ENCODE results near the gene IPCEF1. TPM values are rescaled to one million over a fixed set of nuclear protein-coding genes. Genes with fewer than 3 reads are reported as not detected.

IPCEF1 gene
- total and polyA plus RNA-seq, 2 of the 8 experiments (the other 6 are each of a cell fraction or from before 2014, with no cell fraction given) = 0.41 to 0.78 TPM

- no peak overlapping the region for H3K4me2 ChIP-seq (ENCODE audit: insufficient read depth in 1 of 2, low read depth in 2 of 2, low read length in 2 of 2)
- H3K27ac ChIP-seq (ENCODE audit: low read depth, low read length) = no peak overlapping the region
- H3K14ac ChIP-seq (ENCODE audit: insufficient read length) = no peak overlapping the region
- no peaks in the 10 kb centered on the region for H4K20me1 ChIP-seq (replicated peaks in 1 of 2; ENCODE audit: control insufficient read depth in 1 of 2, insufficient read depth in 2 of 2, low read length in 2 of 2)
- no peak overlapping the region for H2AK5ac ChIP-seq (ENCODE audit: low read depth, low read length)
- no peak overlapping the region for H3K23ac ChIP-seq (ENCODE audit: insufficient read length)
- no peaks in the 10 kb centered on the region; the same call in 1 of the 2 replicates for H3K23me2 ChIP-seq (ENCODE audit: low read depth, low read length)
- no peak for TF ChIP-seq CEBPB (IDR thresholded peaks at IDR 0.05; ENCODE audit: low read depth, low read length)
- no peak for TF ChIP-seq CHD2 (IDR thresholded peaks at IDR 0.05; ENCODE audit: low read length)
- TF ChIP-seq BCL11A (IDR thresholded peaks at IDR 0.05; ENCODE audit: low read depth in 2 of 2, low read length in 2 of 2) = no peak
- no peak for TF ChIP-seq KDM5A (IDR thresholded peaks at IDR 0.05; ENCODE audit: low read length)
- TF ChIP-seq ATF2 (IDR thresholded peaks at IDR 0.05; ENCODE audit: low read length) = no peak
- TF ChIP-seq RNF2 (IDR thresholded peaks at IDR 0.05; ENCODE audit: borderline replicate concordance, low read depth, low read length, missing control alignments, poor library complexity, severe bottlenecking) = no peak
- H4K91ac ChIP-seq (replicated peaks; ENCODE audit: insufficient read length, low read length) = no peak overlapping the region
- H4K8ac ChIP-seq (ENCODE audit: extremely low read depth, insufficient read depth, low read length) = no peak overlapping the region
- DNase-seq (ENCODE audit: low read depth in 1 of 2, low spot score in 2 of 2) (no peak), FAIRE-seq (no peak)
- no peak overlapping the region for H3K4ac ChIP-seq (replicated peaks; ENCODE audit: insufficient read length, low read depth, low read length)
- ChIA-PET POLR2A (ENCODE audit: partially characterized antibody) (no interaction called here), CTCF (ENCODE audit: partially characterized antibody) (no interaction called here)
- no peak overlapping the region for H3K56ac ChIP-seq (replicated peaks; ENCODE audit: insufficient read length, low read depth, low read length)
- no peak overlapping the region for H2AFZ ChIP-seq (ENCODE audit: low read length)
- H2BK12ac ChIP-seq (ENCODE audit: low read depth, low read length) = no peak overlapping the region
- H3K9ac ChIP-seq (replicated peaks in 1 of 4; ENCODE audit: extremely low read depth in 1 of 4, low read depth in 3 of 4, low read length in 3 of 4) = no peak overlapping the region
- no peaks in the 10 kb centered on the region for H3K27me3 ChIP-seq (replicated peaks in 1 of 4; ENCODE audit: control insufficient read depth in 3 of 4, extremely low read depth in 1 of 4, insufficient read depth in 3 of 4, low read length in 3 of 4)
- H3K36me3 ChIP-seq (ENCODE audit: control insufficient read depth in 2 of 4, insufficient read depth in 4 of 4, low read length in 3 of 4) = no peaks in the 10 kb centered on the region
- H2BK5ac ChIP-seq (ENCODE audit: low read depth, low read length) = no peak overlapping the region
- no peak overlapping the region for H2BK20ac ChIP-seq (ENCODE audit: low read length)
- no peak overlapping the region for H2BK120ac ChIP-seq (replicated peaks; ENCODE audit: low read depth, low read length)
- H3K4me1 ChIP-seq (replicated peaks in 1 of 4; ENCODE audit: control insufficient read depth in 3 of 4, insufficient read depth in 4 of 4, low read length in 3 of 4) = no peaks in the 10 kb centered on the region
- H3K4me3 ChIP-seq (ENCODE audit: extremely low read depth in 1 of 4, insufficient read depth in 2 of 4, low read depth in 3 of 4, low read length in 4 of 4) = no peak overlapping the region
- H2BK15ac ChIP-seq (ENCODE audit: low read length) = no peak overlapping the region
- H3K79me2 ChIP-seq (ENCODE audit: control insufficient read depth in 1 of 2, insufficient read depth in 2 of 2, low read length in 2 of 2) = no peaks in the 10 kb centered on the region
- H3K9me3 ChIP-seq (ENCODE audit: insufficient read depth in 2 of 2, low read depth in 1 of 2, low read length in 1 of 2) = no peaks in the 10 kb centered on the region
- no peak overlapping the region for H3K18ac ChIP-seq (ENCODE audit: extremely low read depth, low read length)
- no peak overlapping the region for H4K5ac ChIP-seq (ENCODE audit: insufficient read length, low read depth, low read length)
- H3K79me1 ChIP-seq (ENCODE audit: low read depth, low read length) = no peaks in the 10 kb centered on the region
- 96% methylated on average over 2 of the region's 2 CpGs; no CpG with 5 or more reads in 1 of the 2 experiments for WGBS, 2 experiments (ENCODE audit: extremely low coverage in 1 of 2, insufficient coverage in 1 of 2, insufficient read length in 1 of 2, insufficient replicate concordance in 2 of 2, low coverage in 1 of 2, low lambda C conversion rate in 2 of 2, missing lambda C conversion rate in 1 of 2)
Observed at GRCh38 chr6:154106251-154106650, 250.4 kb downstream of the IPCEF1 start.
